Mucosa of stomach (tissue), 1 donor: Measurements from ENCODE around the gene PDE9A.

Experiments used
- H3K27me3 ChIP-seq: one replicate; pipeline ENCODE4 v1.7.0; 2013; ENCODE audit warnings: mild to moderate bottlenecking, low read length; ENCODE audit not compliant: control insufficient read depth, insufficient read depth
- H3K36me3 ChIP-seq: one replicate; pipeline ENCODE4 v1.7.0; 2013; ENCODE audit warnings: low read length; ENCODE audit not compliant: control insufficient read depth, insufficient read depth
- H3K4me1 ChIP-seq: one replicate; pipeline ENCODE4 v1.7.0; 2013; ENCODE audit warnings: mild to moderate bottlenecking, low read length; ENCODE audit not compliant: control insufficient read depth, insufficient read depth
- H3K4me3 ChIP-seq: one replicate; pipeline ENCODE4 v1.7.0; 2013; ENCODE audit warnings: low read length
- H3K9ac ChIP-seq: one replicate; pipeline ENCODE4 v1.7.0; 2013; ENCODE audit warnings: mild to moderate bottlenecking, low read length, moderate library complexity
- H3K9me3 ChIP-seq: one replicate; pipeline ENCODE4 v1.7.0; 2013; ENCODE audit warnings: mild to moderate bottlenecking, low read length, moderate library complexity; ENCODE audit not compliant: control insufficient read depth
- donor health status: Pancreatic carcinoma.

Gene PDE9A

DNA sequence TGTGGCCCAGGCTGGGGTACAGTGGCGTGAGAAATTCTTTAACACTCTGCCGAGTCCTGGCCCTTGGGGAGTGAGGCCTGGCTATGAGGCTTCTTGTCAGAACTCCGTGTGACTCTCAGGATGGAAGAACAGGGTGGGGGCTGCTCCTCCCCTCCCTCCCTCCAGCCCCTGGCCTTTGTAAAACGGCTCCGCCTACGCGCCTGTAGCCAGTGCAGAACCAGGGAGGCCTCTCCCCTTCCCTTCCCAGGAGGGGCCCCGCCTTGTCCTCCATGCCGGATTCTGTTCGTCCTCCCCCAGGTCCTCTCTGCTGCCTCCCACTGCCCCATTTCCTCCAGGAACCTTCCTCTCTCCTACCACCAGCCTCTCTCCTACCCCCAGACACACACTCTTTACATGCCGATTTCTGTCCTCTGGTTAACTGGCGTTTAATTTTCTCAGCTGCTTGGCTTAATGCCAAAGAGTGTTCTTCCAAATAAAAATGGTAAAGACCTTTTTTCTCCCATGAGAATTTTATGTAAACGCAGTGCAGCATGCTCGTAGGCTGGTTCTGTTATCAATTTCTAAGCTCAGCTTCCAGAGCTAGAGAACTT is 21.0 kb downstream of the PDE9A start:
- Histone ChIP-seq H3K4me3 (no peak overlapping the region), H3K27me3 (no peaks in the 10 kb centered on the region), H3K9ac (no peak overlapping the region), H3K36me3 (no peaks in the 10 kb centered on the region), H3K4me1 (no peaks in the 10 kb centered on the region), H3K9me3 (no peaks in the 10 kb centered on the region)

- Histone ChIP-seq H3K9me3 (no peaks in the 10 kb centered on the region), H3K36me3 (no peaks in the 10 kb centered on the region), H3K9ac (no peak overlapping the region), H3K27me3 (no peaks in the 10 kb centered on the region), H3K4me3 (no peak overlapping the region), H3K4me1 (no peaks in the 10 kb centered on the region)
Observed at GRCh38 chr21:42675403-42675802, 22.0 kb downstream of the PDE9A start.

DNA sequence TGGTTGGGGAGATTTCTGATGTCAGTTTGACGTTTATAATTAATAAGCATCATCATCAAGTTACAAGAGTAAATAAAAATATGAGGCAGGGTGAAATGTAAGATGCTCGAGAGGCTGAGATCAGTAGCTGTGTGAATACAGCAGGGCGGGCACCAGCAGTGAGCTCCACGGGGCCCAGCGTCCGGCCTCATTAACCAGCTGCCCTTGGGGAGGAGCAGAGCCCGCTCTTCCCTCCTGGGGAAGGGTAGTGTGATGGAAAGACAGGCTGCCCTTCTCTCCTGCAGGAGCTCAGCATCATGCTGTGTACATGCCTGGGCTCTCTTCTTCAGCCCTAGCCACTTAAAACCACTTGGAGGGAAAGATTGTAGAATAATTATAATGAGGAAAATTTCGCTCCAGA is 23.4 kb downstream of the PDE9A start:
- no peaks in the 10 kb centered on the region for H3K27me3 ChIP-seq

DNA sequence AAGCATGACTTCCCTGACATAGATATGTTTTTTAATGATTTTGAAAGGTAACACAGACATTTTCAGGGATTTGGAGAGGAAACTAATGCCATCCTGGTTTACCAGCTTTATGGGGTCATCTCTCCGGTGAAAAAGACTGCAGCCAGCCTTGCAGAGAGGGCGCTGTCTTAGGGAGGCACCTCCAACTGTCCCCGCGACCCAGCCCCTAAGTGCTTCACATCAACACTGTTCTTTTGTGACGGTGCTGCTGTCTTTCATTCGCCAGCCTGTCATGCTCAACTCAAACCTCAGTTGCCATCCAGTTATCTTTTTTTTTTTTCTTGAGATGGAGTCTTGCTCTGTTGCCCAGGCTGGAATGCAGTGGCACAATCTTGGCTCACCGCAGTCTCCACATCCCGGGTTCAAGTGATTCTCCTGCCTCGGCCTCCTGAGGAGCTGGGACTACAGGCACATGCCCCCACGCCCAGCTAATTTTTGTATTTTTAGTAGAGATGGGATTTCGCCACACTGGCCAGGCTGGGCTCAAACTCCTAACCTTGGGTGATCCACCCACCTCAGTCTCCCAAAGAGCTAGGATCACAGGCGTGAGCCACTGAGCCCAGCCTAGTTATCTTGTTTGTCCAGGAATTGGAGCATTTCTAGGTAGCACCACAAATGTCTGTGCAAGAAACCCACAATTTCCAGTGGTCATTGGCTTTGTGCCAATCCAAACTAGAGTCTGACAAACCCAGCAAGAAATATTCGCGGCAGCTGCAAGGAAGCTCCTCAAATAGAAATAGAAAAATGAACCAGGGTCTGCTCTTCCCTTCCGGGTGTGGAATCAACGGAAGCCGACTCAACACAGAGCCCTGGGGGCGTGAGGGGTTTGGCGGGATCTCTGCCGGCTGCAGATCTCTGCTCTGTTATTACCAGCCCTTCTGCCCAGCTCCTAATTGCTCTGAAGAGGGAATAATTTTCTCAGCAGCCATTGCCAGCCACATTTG is 24.2 kb downstream of the PDE9A start:
- no peaks in the 10 kb centered on the region for H3K36me3 ChIP-seq
- no peak overlapping the region for H3K9ac ChIP-seq
- no peak overlapping the region for H3K4me3 ChIP-seq
- H3K27me3 ChIP-seq = no peaks in the 10 kb centered on the region
- no peaks in the 10 kb centered on the region for H3K4me1 ChIP-seq
- H3K9me3 ChIP-seq = no peaks in the 10 kb centered on the region

More for the DNA sequence above, 23.4 kb downstream of the PDE9A start:
- Histone ChIP-seq H3K9ac (no peak overlapping the region), H3K9me3 (no peaks in the 10 kb centered on the region), H3K4me3 (no peak overlapping the region), H3K4me1 (no peaks in the 10 kb centered on the region), H3K36me3 (no peaks in the 10 kb centered on the region)

DNA sequence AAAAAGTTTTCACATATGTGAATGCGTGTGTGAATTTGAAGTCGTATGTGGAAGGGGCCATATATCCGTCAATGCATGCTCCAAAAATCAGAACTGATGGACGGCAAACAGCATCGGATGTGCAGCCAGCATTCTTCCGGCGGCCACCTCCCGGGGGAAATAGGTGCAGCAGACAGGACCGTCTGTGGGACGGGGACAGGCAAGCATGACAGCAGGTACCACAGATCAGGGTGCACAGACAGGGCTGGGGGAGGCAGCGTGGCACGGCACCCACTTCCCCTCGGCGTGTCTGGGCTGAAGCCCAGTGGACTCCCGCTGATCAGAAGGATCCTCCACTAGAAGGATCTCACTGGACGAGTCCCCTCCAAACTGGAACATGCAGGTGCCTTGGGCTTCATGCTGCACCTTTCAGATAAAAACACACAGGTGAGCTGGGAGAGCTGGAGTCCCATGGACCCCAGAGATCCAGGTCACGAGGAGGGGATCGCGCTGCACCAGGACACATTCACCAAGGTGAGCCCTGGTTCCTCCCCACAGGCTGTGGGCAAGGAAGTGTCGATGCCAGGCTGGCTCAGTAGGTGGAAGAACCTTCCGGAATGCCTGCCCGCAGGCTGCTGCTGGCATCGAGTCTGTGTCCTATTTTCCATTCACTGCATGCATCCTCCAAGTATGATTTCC is 25.3 kb downstream of the PDE9A start:
- no peaks in the 10 kb centered on the region for H3K27me3 ChIP-seq
- H3K4me3 ChIP-seq = no peak overlapping the region
- H3K4me1 ChIP-seq = no peaks in the 10 kb centered on the region
- H3K9ac ChIP-seq = no peak overlapping the region
- H3K36me3 ChIP-seq = no peaks in the 10 kb centered on the region
- H3K9me3 ChIP-seq = no peaks in the 10 kb centered on the region

- no peak overlapping the region for H3K4me3 ChIP-seq
- no peak overlapping the region for H3K9ac ChIP-seq
- H3K4me1 ChIP-seq = no peaks in the 10 kb centered on the region
- no peaks in the 10 kb centered on the region for H3K27me3 ChIP-seq
- H3K36me3 ChIP-seq = no peaks in the 10 kb centered on the region
- H3K9me3 ChIP-seq = no peaks in the 10 kb centered on the region
Observed at GRCh38 chr21:42679319-42680057, 26.1 kb downstream of the PDE9A start.

GRCh38 chr21:42680058-42680330 is 26.6 kb downstream of the PDE9A start:
- H3K36me3 ChIP-seq = no peaks in the 10 kb centered on the region
- no peaks in the 10 kb centered on the region for H3K27me3 ChIP-seq
- no peaks in the 10 kb centered on the region for H3K9me3 ChIP-seq
- no peaks in the 10 kb centered on the region for H3K4me1 ChIP-seq
- no peak overlapping the region for H3K9ac ChIP-seq
- no peak overlapping the region for H3K4me3 ChIP-seq

GRCh38 chr21:42680429-42680828 is 27.0 kb downstream of the PDE9A start:
- Histone ChIP-seq H3K27me3 (no peaks in the 10 kb centered on the region), H3K9me3 (no peaks in the 10 kb centered on the region)

DNA sequence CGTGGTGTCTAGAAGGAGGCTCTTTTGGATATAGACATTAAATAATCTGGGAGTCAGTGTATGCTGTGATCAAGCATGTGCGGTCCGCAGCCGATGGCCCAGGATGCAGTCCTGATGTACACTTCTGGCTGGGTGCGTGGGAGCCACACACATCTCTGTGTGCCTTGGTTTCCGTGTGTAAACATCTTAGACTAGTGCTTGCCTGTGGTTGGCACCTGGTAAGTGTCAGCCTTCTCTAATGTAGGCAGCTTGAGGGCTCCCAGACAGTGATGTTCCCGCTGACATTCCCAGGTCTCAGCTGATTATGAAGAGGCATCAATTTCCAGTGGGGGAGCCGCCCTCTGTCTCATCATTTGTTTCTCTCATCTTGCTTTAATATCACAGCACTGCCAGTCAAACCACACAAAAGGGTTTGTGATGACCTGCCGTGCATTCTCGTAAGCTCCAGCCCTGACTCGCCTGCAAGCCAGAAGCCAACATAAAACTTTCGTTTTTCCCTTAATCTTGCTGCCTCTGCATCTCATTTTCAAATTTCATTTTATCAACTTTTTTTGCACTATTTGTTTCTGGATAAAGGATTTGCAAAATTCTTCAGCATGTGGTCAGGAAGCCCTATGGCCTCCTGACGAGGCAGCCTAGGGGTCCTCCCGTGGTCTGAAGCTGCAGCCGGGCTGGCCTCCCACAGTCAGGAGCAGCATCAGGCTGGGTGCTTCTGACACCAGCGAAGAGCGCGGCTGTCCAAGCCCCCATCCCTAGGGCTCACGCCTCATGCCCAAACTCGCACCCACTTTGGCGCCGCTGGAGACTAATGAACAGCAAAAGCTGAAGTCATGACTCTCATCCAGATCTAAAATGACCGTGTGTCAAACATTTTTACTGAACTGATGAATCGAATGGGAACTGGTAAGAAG is 28.1 kb downstream of the PDE9A start:
- no peaks in the 10 kb centered on the region for H3K4me1 ChIP-seq
- H3K9me3 ChIP-seq = no peaks in the 10 kb centered on the region
- no peak overlapping the region for H3K9ac ChIP-seq
- H3K36me3 ChIP-seq = no peaks in the 10 kb centered on the region
- no peak overlapping the region for H3K4me3 ChIP-seq
- H3K27me3 ChIP-seq = no peaks in the 10 kb centered on the region

More at GRCh38 chr21:42680429-42680828, 27.0 kb downstream of the PDE9A start:
- Histone ChIP-seq H3K9ac (no peak overlapping the region), H3K36me3 (no peaks in the 10 kb centered on the region), H3K4me1 (no peaks in the 10 kb centered on the region), H3K4me3 (no peak overlapping the region)

GRCh38 chr21:42682661-42683210 is 29.3 kb downstream of the PDE9A start:
- no peaks in the 10 kb centered on the region for H3K36me3 ChIP-seq

More at GRCh38 chr21:42682661-42683210, 29.3 kb downstream of the PDE9A start:
- Histone ChIP-seq H3K9me3 (no peaks in the 10 kb centered on the region), H3K4me3 (no peak overlapping the region), H3K27me3 (no peaks in the 10 kb centered on the region), H3K9ac (no peak overlapping the region), H3K4me1 (no peaks in the 10 kb centered on the region)
